IMR-90 (cell line): ENCODE data around the gene RPUSD2.

Experiments
- CEBPB ChIP-seq: IDR thresholded peaks from 2 replicates; pipeline ENCODE4 v1.6.1; 2012; ENCODE audit warnings: low read depth, low read length, improper control_type of control experiment
- CHD1 ChIP-seq: IDR thresholded peaks from 2 replicates; pipeline ENCODE4 v1.6.1; 2012; ENCODE audit warnings: low read depth, low read length, improper control_type of control experiment
- CTCF ChIP-seq: conservative IDR thresholded peaks from 2 replicates; pipeline ENCODE4 v1.5.1; 2012; ENCODE audit warnings: mild to moderate bottlenecking, low read depth, low read length, improper control_type of control experiment
- ELK1 ChIP-seq: fragments of 150-350 bp; IDR thresholded peaks from 2 replicates; pipeline ENCODE4 v1.6.1; 2016; ENCODE audit warnings: low read depth, mild to moderate bottlenecking, low read length, moderate library complexity, borderline replicate concordance
- FOS ChIP-seq: fragments of 150-350 bp; IDR thresholded peaks from 2 replicates; pipeline ENCODE4 v1.6.1; 2016; ENCODE audit warnings: low read depth, low read length
- MAFK ChIP-seq: IDR thresholded peaks from 2 replicates; pipeline ENCODE4 v1.6.1; 2012; ENCODE audit warnings: low read depth, low read length, improper control_type of control experiment
- MAZ ChIP-seq: IDR thresholded peaks from 2 replicates; pipeline ENCODE4 v1.6.1; 2012; ENCODE audit warnings: low read depth, mild to moderate bottlenecking, low read length, improper control_type of control experiment, moderate library complexity, borderline replicate concordance
- MXI1 ChIP-seq: IDR thresholded peaks from 2 replicates; pipeline ENCODE4 v1.6.1; 2012; ENCODE audit warnings: low read depth, mild to moderate bottlenecking, low read length, moderate library complexity, borderline replicate concordance
- NFE2L2 ChIP-seq: fragments of 150-350 bp; IDR thresholded peaks from 2 replicates; pipeline ENCODE4 v1.6.1; 2016; ENCODE audit warnings: low read depth, mild to moderate bottlenecking, low read length
- POLR2A ChIP-seq: IDR thresholded peaks from 2 replicates; pipeline ENCODE4 v1.6.1; 2012; ENCODE audit warnings: mild to moderate bottlenecking, low read depth, low read length
- RAD21 ChIP-seq: IDR thresholded peaks from 2 replicates; pipeline ENCODE4 v1.6.1; 2012; ENCODE audit warnings: low read length, improper control_type of control experiment
- RCOR1 ChIP-seq: IDR thresholded peaks from 2 replicates; pipeline ENCODE4 v1.6.1; 2012; ENCODE audit warnings: mild to moderate bottlenecking, low read length, improper control_type of control experiment; ENCODE audit not compliant: insufficient replicate concordance
- RFX5 ChIP-seq: IDR thresholded peaks from 2 replicates; pipeline ENCODE4 v1.8.0; 2012; ENCODE audit warnings: low read depth, mild to moderate bottlenecking, low read length, moderate library complexity
- USF2 ChIP-seq: fragments of 150-350 bp; IDR thresholded peaks from 2 replicates; pipeline ENCODE4 v1.6.1; 2017; ENCODE audit warnings: mild to moderate bottlenecking, antibody characterized with exemption, low read length, low read depth

GRCh38 chr15:40600956-40601355 is 31.9 kb downstream of the RPUSD2 start:
- TF ChIP-seq CTCF (no peak), POLR2A (no peak), MXI1 (no peak), FOS (no peak), ELK1 (no peak), RAD21 (no peak), RFX5 (no peak), MAFK (no peak), USF2 (no peak), RCOR1 (no peak), CHD1 (no peak), MAZ (no peak), CEBPB (no peak), NFE2L2 (no peak)
